Loucy (cell line): ENCODE data around the gene PPP3CA.

ENCODE experiments used
- H2AFZ ChIP-seq: fragments of 200-600 bp; sonication (generic); 2 replicates; pipeline ENCODE4 v1.6.0; 2016; ENCODE audit warnings: antibody characterized with exemption, mild to moderate bottlenecking, low read length, moderate library complexity
- H3F3A ChIP-seq: fragments of 200-600 bp; 2 replicates; pipeline ENCODE4 v1.6.0; 2016; ENCODE audit warnings: antibody characterized with exemption, low read depth, mild to moderate bottlenecking
- H3K27me3 ChIP-seq: fragments of 200-600 bp; sonication (generic); 2 replicates; pipeline ENCODE4 v1.6.1; 2014; ENCODE audit warnings: low read length, mild to moderate bottlenecking; ENCODE audit not compliant: insufficient read depth, poor library complexity, severe bottlenecking
- H3K36me3 ChIP-seq: fragments of 200-600 bp; sonication (generic); 2 replicates; pipeline ENCODE4 v1.6.1; 2016; ENCODE audit warnings: low read length; ENCODE audit not compliant: insufficient read depth
- H3K4me1 ChIP-seq: fragments of 200-600 bp; sonication (generic); 2 replicates; pipeline ENCODE4 v1.5.1; 2014; ENCODE audit warnings: low read length, mild to moderate bottlenecking; ENCODE audit not compliant: insufficient read depth, poor library complexity, severe bottlenecking
- H3K4me2 ChIP-seq: fragments of 200-600 bp; sonication (generic); 2 replicates; pipeline ENCODE4 v1.6.0; 2014; ENCODE audit warnings: antibody characterized with exemption, low read length, low read depth, mild to moderate bottlenecking; ENCODE audit not compliant: poor library complexity, severe bottlenecking
- H3K4me3 ChIP-seq: fragments of 200-600 bp; sonication (generic); 2 replicates; pipeline ENCODE4 v1.5.1; 2014; ENCODE audit warnings: low read length, mild to moderate bottlenecking, mixed read lengths; ENCODE audit not compliant: poor library complexity, severe bottlenecking
- H3K79me2 ChIP-seq: fragments of 200-600 bp; sonication (generic); 2 replicates; pipeline ENCODE4 v1.6.1; 2014; ENCODE audit warnings: low read length; ENCODE audit not compliant: insufficient read depth
- H3K9ac ChIP-seq: fragments of 200-600 bp; sonication (generic); 2 replicates; pipeline ENCODE4 v1.6.0; 2014; ENCODE audit warnings: mild to moderate bottlenecking, low read depth, low read length, moderate library complexity; ENCODE audit not compliant: poor library complexity, severe bottlenecking
- H3K9me2 ChIP-seq: fragments of 200-600 bp; sonication (generic); replicated peaks from 2 replicates; pipeline ENCODE4 v1.6.1; 2016; ENCODE audit warnings: low read depth, low read length, mixed read lengths
- H3K9me3 ChIP-seq: fragments of 200-600 bp; sonication (generic); 2 replicates; pipeline ENCODE4 v1.6.1; 2014; ENCODE audit warnings: mild to moderate bottlenecking, antibody characterized with exemption, low read length, low read depth; ENCODE audit not compliant: insufficient read depth
- H4K20me1 ChIP-seq: fragments of 200-600 bp; sonication (generic); 2 replicates; pipeline ENCODE4 v1.6.0; 2014; ENCODE audit warnings: antibody characterized with exemption, low read length, mild to moderate bottlenecking; ENCODE audit not compliant: insufficient read depth, poor library complexity, severe bottlenecking
- CTCF ChIP-seq: fragments of 200-600 bp; sonication (generic); conservative IDR thresholded peaks from 2 replicates; pipeline ENCODE4 v1.5.1; 2014; ENCODE audit warnings: mild to moderate bottlenecking, antibody characterized with exemption, low read length
- EZH2phosphoT487 ChIP-seq: fragments of 200-600 bp; IDR thresholded peaks from 2 replicates; pipeline ENCODE4 v1.6.1; 2018; ENCODE audit warnings: antibody characterized with exemption, mild to moderate bottlenecking, moderate library complexity, borderline replicate concordance

PPP3CA gene

DNA sequence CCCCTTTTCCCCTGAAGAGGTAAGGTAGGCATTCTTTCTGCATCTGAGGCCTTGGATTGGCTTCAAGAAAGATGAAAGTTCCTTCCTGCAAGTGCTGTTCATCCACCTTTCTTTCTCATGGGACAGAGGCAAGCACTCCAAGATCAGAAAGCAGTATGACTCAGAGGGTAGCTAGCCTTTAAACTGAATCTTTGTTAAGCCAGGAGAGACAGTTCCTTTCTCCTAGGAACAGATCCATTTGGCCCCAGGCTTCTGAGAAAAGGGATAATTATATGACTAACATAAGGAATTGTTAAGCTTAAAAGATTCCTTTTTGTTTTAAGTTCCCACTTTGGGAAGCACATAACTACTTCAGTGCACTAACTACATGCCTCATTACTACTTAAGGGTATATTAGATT lies 192.0 kb downstream of the PPP3CA start:
- no peaks in the 10 kb centered on the region for H3K27me3 ChIP-seq
- no peaks in the 10 kb centered on the region for H3F3A ChIP-seq
- H3K4me1 ChIP-seq: peaks cover 17% of the 10 kb centered on the region
- H3K9me2 ChIP-seq: no peaks in the 10 kb centered on the region
- no peak overlapping the region for H2AFZ ChIP-seq
- no peak overlapping the region for H3K9ac ChIP-seq
- TF ChIP-seq EZH2phosphoT487 (no peak), CTCF (no peak)
- H3K36me3 ChIP-seq: no peaks in the 10 kb centered on the region
- no peaks in the 10 kb centered on the region for H3K79me2 ChIP-seq
- no peaks in the 10 kb centered on the region for H3K9me3 ChIP-seq
- H3K4me2 ChIP-seq: no peak overlapping the region
- no peak overlapping the region for H3K4me3 ChIP-seq
- H4K20me1 ChIP-seq: no peaks in the 10 kb centered on the region

- Histone ChIP-seq H3K4me2 (no peak overlapping the region), H3F3A (no peaks in the 10 kb centered on the region), H3K27me3 (no peaks in the 10 kb centered on the region), H3K9me2 (no peaks in the 10 kb centered on the region), H2AFZ (no peak overlapping the region), H3K9me3 (no peaks in the 10 kb centered on the region), H3K79me2 (no peaks in the 10 kb centered on the region), H3K9ac (no peak overlapping the region), H3K4me1 (peaks cover 17% of the 10 kb centered on the region), H3K36me3 (no peaks in the 10 kb centered on the region), H3K4me3 (no peak overlapping the region), H4K20me1 (no peaks in the 10 kb centered on the region)
- TF ChIP-seq CTCF (no peak), EZH2phosphoT487 (no peak)
Observed at GRCh38 chr4:101153653-101154052, 193.7 kb downstream of the PPP3CA start.

- Histone ChIP-seq H3K9me3 (no peaks in the 10 kb centered on the region), H3F3A (no peaks in the 10 kb centered on the region), H3K4me1 (peaks cover 17% of the 10 kb centered on the region)
Observed at GRCh38 chr4:101152521-101152920, 194.8 kb downstream of the PPP3CA start.

More at GRCh38 chr4:101152521-101152920, 194.8 kb downstream of the PPP3CA start:
- Histone ChIP-seq H4K20me1 (no peaks in the 10 kb centered on the region), H3K9ac (no peak overlapping the region), H3K79me2 (no peaks in the 10 kb centered on the region), H3K27me3 (no peaks in the 10 kb centered on the region), H3K9me2 (no peaks in the 10 kb centered on the region), H3K4me2 (no peak overlapping the region), H3K36me3 (no peaks in the 10 kb centered on the region), H3K4me3 (no peak overlapping the region), H2AFZ (no peak overlapping the region)
- TF ChIP-seq CTCF: no peak
- TF ChIP-seq EZH2phosphoT487: no peak
